GM21528 (cell line): ENCODE results near the gene ADAM12.
"Not testable (repeated sequence)": the region's sequence is repeated elsewhere in the genome, so short reads cannot be mapped to it uniquely, and the experiment has no call there.

ENCODE experiments used
- ATAC-seq: cut with Tn5 transposase; IDR thresholded peaks from one replicate; pipeline ENCODE4 v1.9.1; 2021; ENCODE audit warnings: mild to moderate bottlenecking, moderate library complexity; ENCODE audit not compliant: unreplicated experiment, low FRiP score

The ADAM12 gene

GRCh38 chr10:126375926-126376554 is 12.2 kb downstream of the ADAM12 start:
- no peak for ATAC-seq

- no peak for ATAC-seq
Observed at GRCh38 chr10:126375299-126375698, 13.0 kb downstream of the ADAM12 start.

- ATAC-seq: no peak
Observed at GRCh38 chr10:126374435-126374834, 13.8 kb downstream of the ADAM12 start.

GRCh38 chr10:126373972-126374371 is 14.3 kb downstream of the ADAM12 start:
- ATAC-seq: no peak

- ATAC-seq: no peak
Observed at GRCh38 chr10:126373147-126373546, 15.1 kb downstream of the ADAM12 start.

- no peak for ATAC-seq
Observed at GRCh38 chr10:126372396-126372795, 15.9 kb downstream of the ADAM12 start.

- no peak for ATAC-seq
Observed at GRCh38 chr10:126369125-126369710, 19.1 kb downstream of the ADAM12 start.

- no peak for ATAC-seq
Observed at GRCh38 chr10:126357169-126357568, 31.1 kb downstream of the ADAM12 start.

GRCh38 chr10:126353666-126354065 is 34.6 kb downstream of the ADAM12 start:
- ATAC-seq: no peak

- ATAC-seq: no peak
Observed at GRCh38 chr10:126352453-126352852, 35.8 kb downstream of the ADAM12 start.

GRCh38 chr10:126351021-126351420 is 37.3 kb downstream of the ADAM12 start:
- ATAC-seq: no peak

GRCh38 chr10:126350216-126350992 is 37.9 kb downstream of the ADAM12 start:
- no peak for ATAC-seq

- ATAC-seq: no peak
Observed at GRCh38 chr10:126349676-126350075, 38.6 kb downstream of the ADAM12 start.

- ATAC-seq: no peak
Observed at GRCh38 chr10:126349101-126349500, 39.2 kb downstream of the ADAM12 start.

- ATAC-seq: not testable (repeated sequence)
Observed at GRCh38 chr10:126343496-126343895, 44.8 kb downstream of the ADAM12 start.

- ATAC-seq: no peak
Observed at GRCh38 chr10:126342680-126343079, 45.6 kb downstream of the ADAM12 start.

- ATAC-seq: no peak
Observed at GRCh38 chr10:126341491-126341890, 46.8 kb downstream of the ADAM12 start.

GRCh38 chr10:126337251-126337810 is 50.9 kb downstream of the ADAM12 start:
- ATAC-seq: no peak

- no peak for ATAC-seq
Observed at GRCh38 chr10:126336801-126337200, 51.5 kb downstream of the ADAM12 start.

GRCh38 chr10:126334272-126334671 is 54.0 kb downstream of the ADAM12 start:
- ATAC-seq: no peak

- ATAC-seq: no peak
Observed at GRCh38 chr10:126332576-126332975, 55.7 kb downstream of the ADAM12 start.
